Activated CD8-positive, alpha-beta T cell treated with anti-CD3 and anti-CD28 coated beads for 36 hours (primary cell): ENCODE data around the gene AHNAK2. TPM values are rescaled to one million over a fixed set of nuclear protein-coding genes. Genes with fewer than 3 reads are reported as not detected.

Experiments
- ATAC-seq: fragments of 200-7000 bp; cut with Tn5 transposase; one replicate; pipeline ENCODE4 v1.10.0; 2021; ENCODE audit warnings: mild to moderate bottlenecking, moderate library complexity
- CTCF ChIA-PET: fragments of 350-600 bp; sonication (Branson Sonifier 250); formaldehyde crosslinking; loops from one replicate; lab custom pipeline; 2021; ENCODE audit warnings: antibody characterized with exemption; lab: Charles Lee
- POLR2A ChIA-PET: fragments of 350-600 bp; sonication (Branson Sonifier 250); formaldehyde crosslinking; loops from one replicate; lab custom pipeline; 2021; ENCODE audit warnings: antibody characterized with exemption; lab: Charles Lee
- DNase-seq: peaks from one replicate; pipeline ENCODE4 v3.0.0-alpha.2; 2020
- H3K27ac Mint-ChIP-seq: one replicate; pipeline ENCODE4 v1.8.0; 2021; ENCODE audit warnings: mild to moderate bottlenecking, mixed read lengths
- H3K27me3 Mint-ChIP-seq: one replicate; pipeline ENCODE4 v1.8.0; 2021; ENCODE audit warnings: mixed read lengths
- H3K36me3 Mint-ChIP-seq: one replicate; pipeline ENCODE4 v1.8.0; 2021; ENCODE audit warnings: low read depth, mixed read lengths
- H3K4me1 Mint-ChIP-seq: one replicate; pipeline ENCODE4 v1.8.0; 2021; ENCODE audit warnings: low read depth, mixed read lengths
- H3K4me3 Mint-ChIP-seq: one replicate; pipeline ENCODE4 v1.8.0; 2021; ENCODE audit warnings: mild to moderate bottlenecking, moderate library complexity, mixed read lengths
- H3K9me3 Mint-ChIP-seq: one replicate; pipeline ENCODE4 v1.8.0; 2021; ENCODE audit warnings: mixed read lengths
- intact Hi-C: fragments of 100-400 bp; cut with micrococcal nuclease; formaldehyde crosslinking; loops from one replicate; pipeline ENCODE4 v1.10.0; 2022
- total RNA-seq, 2 experiments: library from RNA; stranded (reverse); gene quantifications; one replicate each; pipeline ENCODE4 v1.2.3, GENCODE V29; 2021
- TF ChIP-seq, protein P1 (sequence below): fragments of 200-600 bp; IDR thresholded peaks from one replicate; pipeline ENCODE4 v1.8.0; 2022; ENCODE audit warnings: antibody characterized with exemption, mild to moderate bottlenecking

AHNAK2 gene
- total RNA-seq, 2 experiments from 2014 or later: 0.02 TPM; not detected in 1

DNA sequence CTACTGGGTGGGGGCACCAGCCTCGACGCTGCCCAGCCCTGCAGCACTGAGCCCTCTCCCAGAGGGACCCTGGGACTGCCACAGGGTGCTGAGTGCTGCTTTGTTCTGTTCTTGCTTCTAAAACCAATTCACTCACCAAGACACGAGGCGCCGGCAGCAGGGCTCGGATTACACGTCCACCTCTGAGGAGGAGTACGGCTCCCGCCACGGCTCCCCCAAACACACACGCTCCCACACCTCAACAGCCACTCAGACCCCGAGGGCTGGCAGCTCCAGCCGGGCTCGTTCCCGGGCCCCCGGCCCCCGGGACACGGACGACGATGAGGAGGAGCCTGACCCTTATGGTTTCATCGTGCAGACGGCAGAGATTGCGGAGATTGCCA is 88.8 kb downstream of the AHNAK2 start:
- CTCF ChIA-PET: no interaction called here
- POLR2A ChIA-PET: interaction anchor here (0.5 kb wide), 1 partner anchor 212 kb away, joined by 3 read pairs; no protein-coding TSS in a partner anchor
- Mint-ChIP-seq H3K27me3 (no peaks in the 10 kb centered on the region), H3K27ac (no peak overlapping the region), H3K36me3 (no peaks in the 10 kb centered on the region), H3K9me3 (no peaks in the 10 kb centered on the region), H3K4me1 (no peaks in the 10 kb centered on the region), H3K4me3 (no peak overlapping the region)
- TF ChIP-seq, protein P1, sequence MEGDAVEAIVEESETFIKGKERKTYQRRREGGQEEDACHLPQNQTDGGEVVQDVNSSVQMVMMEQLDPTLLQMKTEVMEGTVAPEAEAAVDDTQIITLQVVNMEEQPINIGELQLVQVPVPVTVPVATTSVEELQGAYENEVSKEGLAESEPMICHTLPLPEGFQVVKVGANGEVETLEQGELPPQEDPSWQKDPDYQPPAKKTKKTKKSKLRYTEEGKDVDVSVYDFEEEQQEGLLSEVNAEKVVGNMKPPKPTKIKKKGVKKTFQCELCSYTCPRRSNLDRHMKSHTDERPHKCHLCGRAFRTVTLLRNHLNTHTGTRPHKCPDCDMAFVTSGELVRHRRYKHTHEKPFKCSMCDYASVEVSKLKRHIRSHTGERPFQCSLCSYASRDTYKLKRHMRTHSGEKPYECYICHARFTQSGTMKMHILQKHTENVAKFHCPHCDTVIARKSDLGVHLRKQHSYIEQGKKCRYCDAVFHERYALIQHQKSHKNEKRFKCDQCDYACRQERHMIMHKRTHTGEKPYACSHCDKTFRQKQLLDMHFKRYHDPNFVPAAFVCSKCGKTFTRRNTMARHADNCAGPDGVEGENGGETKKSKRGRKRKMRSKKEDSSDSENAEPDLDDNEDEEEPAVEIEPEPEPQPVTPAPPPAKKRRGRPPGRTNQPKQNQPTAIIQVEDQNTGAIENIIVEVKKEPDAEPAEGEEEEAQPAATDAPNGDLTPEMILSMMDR: no peak
- no peak for DNase-seq
- no peak for ATAC-seq
- intact Hi-C loops: no loop called here

DNA sequence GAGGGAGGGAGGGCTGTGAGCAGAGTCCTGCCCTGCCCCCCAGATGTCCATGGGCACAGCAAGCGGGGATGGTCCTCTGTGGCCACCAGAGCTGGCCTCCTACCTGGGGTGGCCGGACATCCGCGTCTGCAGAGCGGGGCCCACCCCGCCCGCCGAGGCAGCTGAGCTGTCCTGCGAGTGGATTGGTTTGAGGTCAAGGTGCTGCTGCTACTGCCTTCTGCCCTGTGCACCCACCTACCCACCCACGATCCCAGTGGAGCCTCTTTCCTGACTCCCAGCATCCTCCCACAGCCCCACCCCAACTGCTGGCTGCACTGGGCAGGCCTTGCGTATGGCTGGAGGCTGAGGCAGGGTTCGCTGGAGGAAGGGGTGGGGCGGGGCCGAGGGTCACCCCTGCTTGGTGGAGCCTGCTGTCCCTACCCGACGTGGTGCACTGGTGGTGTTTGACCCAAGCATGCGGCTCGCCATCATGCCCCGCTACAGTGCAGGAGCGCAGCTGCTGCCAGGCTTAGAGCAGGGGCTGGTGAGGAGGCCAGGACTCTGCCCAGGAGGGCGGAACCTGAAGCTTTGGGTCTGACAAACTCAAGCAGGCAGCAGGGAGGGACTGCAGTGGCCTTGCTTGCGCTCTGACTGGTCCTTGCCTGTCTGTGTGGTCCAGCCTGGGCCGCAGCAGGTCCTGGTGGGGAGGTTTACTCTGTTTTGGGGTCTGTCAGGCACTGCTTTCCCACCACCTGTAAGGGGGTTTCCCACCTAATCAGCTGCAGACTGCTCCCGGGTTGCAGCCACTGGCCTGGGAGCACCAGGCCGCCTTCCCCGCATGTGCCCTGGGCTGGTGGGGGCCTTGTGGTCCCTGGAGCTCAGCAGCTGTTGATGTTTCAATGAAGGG is 89.4 kb downstream of the AHNAK2 start:
- Mint-ChIP-seq H3K4me3 (no peak overlapping the region), H3K27ac (no peak overlapping the region), H3K9me3 (no peaks in the 10 kb centered on the region), H3K36me3 (no peaks in the 10 kb centered on the region), H3K27me3 (no peaks in the 10 kb centered on the region), H3K4me1 (no peaks in the 10 kb centered on the region)
- DNase-seq (no peak), ATAC-seq (no peak)
- intact Hi-C loops: no loop called here
- TF ChIP-seq, protein P1: no peak
- CTCF ChIA-PET: no interaction called here
- POLR2A ChIA-PET: interaction anchor here (0.5 kb wide), 1 partner anchor 211 kb away, joined by 3 read pairs; no protein-coding TSS in a partner anchor

DNA sequence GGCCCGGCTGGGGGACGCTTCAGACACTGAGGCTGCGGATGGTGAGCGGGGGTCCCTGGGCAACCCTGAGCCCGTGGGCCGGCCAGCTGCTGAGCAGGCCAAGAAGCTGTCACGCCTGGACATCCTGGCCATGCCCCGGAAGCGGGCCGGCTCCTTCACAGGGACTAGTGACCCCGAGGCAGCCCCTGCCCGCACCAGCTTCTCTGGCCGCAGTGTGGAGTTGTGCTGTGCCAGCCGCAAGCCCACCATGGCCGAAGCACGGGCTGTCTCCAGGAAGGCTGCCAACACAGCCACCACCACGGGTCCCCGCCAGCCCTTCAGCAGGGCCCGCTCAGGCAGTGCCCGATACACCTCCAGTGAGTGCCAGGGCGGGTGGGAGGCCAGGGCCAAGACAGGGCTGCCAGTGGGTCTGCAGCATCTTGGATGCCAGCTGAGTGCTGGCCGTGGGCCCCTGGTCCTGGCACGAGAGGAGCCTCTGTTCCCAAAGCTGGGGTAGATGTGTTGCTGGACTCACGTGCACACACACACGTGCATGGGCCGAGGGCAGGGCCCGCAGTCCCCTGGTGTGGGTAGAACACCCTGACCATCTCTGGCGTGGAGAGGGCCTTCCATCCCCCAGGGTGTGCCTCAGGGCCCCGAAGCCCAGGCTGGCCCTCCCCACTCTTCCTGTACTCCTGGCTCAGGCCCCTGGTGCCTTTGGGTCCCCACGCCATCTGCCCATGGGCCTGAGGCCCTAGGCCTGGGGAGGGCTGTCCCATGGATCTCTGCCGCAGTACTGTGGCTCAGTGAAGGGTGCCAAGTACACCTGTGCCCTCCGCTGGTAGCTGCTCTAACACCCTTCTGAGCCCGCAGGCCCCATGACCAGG is 90.3 kb downstream of the AHNAK2 start:
- Mint-ChIP-seq H3K9me3 (no peaks in the 10 kb centered on the region), H3K27me3 (no peaks in the 10 kb centered on the region)
- POLR2A ChIA-PET: no interaction called here

More for the DNA sequence above, 90.3 kb downstream of the AHNAK2 start:
- CTCF ChIA-PET: no interaction called here
- DNase-seq: no peak
- no peak for ATAC-seq
- H3K27ac Mint-ChIP-seq: no peak overlapping the region
- TF ChIP-seq, protein P1: no peak
- intact Hi-C loops: no loop called here
- no peaks in the 10 kb centered on the region for H3K4me1 Mint-ChIP-seq
- no peaks in the 10 kb centered on the region for H3K36me3 Mint-ChIP-seq
- H3K4me3 Mint-ChIP-seq: no peak overlapping the region

Other genes with a start within 250 kb of the AHNAK2 start
- gene SIVA1, start 225.2 kb downstream of the AHNAK2 start, total RNA-seq: 100 to 1,000 TPM; 115 to 125 TPM
- gene AKT1, start 182.6 kb downstream of the AHNAK2 start, total RNA-seq: 100 to 1,000 TPM; 116 to 121 TPM
- gene ZBTB42, start 177.3 kb downstream of the AHNAK2 start, total RNA-seq: 1 to 10 TPM; 1.3 TPM
- gene CEP170B, start 113.1 kb downstream of the AHNAK2 start, total RNA-seq: 1 to 10 TPM; 2.2 to 2.3 TPM
- not detected for gene PLD4, start 53.5 kb downstream of the AHNAK2 start, total RNA-seq
- under 1 TPM; 0.47 to 0.67 TPM for gene CLBA1, start 7.4 kb upstream of the AHNAK2 start, total RNA-seq
- gene CDCA4, start 42.7 kb upstream of the AHNAK2 start, total RNA-seq: 10 to 100 TPM; 59.4 to 63.5 TPM
- 10 to 100 TPM; 15.1 to 16.4 TPM for gene GPR132, start 87.1 kb upstream of the AHNAK2 start, total RNA-seq
- gene JAG2, start 190.4 kb upstream of the AHNAK2 start, total RNA-seq: 1 to 10 TPM; 3.6 to 4.1 TPM
- 1 to 10 TPM; 9.3 to 9.7 TPM for gene NUDT14, start 202.9 kb upstream of the AHNAK2 start, total RNA-seq